GM20000 (cell line): ENCODE results near the gene WFDC10A.
"Not testable (repeated sequence)": the region's sequence is repeated elsewhere in the genome, so short reads cannot be mapped to it uniquely, and the experiment has no call there.

Experiments used
- DNase-seq: peaks from one replicate; pipeline ENCODE4 v3.0.0; 2012; ENCODE audit warnings: low spot score
- TF ChIP-seq, protein P1 (sequence below): IDR thresholded peaks from 2 replicates; pipeline ENCODE4 v1.5.1; 2012; ENCODE audit warnings: mild to moderate bottlenecking, control low read depth; ENCODE audit errors: extremely low read depth, missing control alignments

The WFDC10A gene

GRCh38 chr20:45647441-45648050 is 18.0 kb downstream of the WFDC10A start:
- DNase-seq, result no peak
- TF ChIP-seq, protein P1, sequence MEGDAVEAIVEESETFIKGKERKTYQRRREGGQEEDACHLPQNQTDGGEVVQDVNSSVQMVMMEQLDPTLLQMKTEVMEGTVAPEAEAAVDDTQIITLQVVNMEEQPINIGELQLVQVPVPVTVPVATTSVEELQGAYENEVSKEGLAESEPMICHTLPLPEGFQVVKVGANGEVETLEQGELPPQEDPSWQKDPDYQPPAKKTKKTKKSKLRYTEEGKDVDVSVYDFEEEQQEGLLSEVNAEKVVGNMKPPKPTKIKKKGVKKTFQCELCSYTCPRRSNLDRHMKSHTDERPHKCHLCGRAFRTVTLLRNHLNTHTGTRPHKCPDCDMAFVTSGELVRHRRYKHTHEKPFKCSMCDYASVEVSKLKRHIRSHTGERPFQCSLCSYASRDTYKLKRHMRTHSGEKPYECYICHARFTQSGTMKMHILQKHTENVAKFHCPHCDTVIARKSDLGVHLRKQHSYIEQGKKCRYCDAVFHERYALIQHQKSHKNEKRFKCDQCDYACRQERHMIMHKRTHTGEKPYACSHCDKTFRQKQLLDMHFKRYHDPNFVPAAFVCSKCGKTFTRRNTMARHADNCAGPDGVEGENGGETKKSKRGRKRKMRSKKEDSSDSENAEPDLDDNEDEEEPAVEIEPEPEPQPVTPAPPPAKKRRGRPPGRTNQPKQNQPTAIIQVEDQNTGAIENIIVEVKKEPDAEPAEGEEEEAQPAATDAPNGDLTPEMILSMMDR, result no peak

GRCh38 chr20:45649312-45649863 is 19.8 kb downstream of the WFDC10A start:
- no peak for DNase-seq
- TF ChIP-seq, protein P1, result no peak

GRCh38 chr20:45651726-45652125 is 22.2 kb downstream of the WFDC10A start:
- DNase-seq, result not testable (repeated sequence)

GRCh38 chr20:45657038-45657437 is 27.5 kb downstream of the WFDC10A start:
- not testable (repeated sequence) for DNase-seq

GRCh38 chr20:45670139-45670538 is 40.6 kb downstream of the WFDC10A start, which contains the start of gene WFDC11:
WFDC11 (minus strand) TSS chr20:45670239; CDS start chr20:45650600, 19,639 bp downstream.
- TF ChIP-seq, protein P1, result no peak
- no peak for DNase-seq

- TF ChIP-seq, protein P1, result no peak
- no peak for DNase-seq
These were observed 43.2 kb downstream of the WFDC10A start for GRCh38 chr20:45672765-45673164.

DNA sequence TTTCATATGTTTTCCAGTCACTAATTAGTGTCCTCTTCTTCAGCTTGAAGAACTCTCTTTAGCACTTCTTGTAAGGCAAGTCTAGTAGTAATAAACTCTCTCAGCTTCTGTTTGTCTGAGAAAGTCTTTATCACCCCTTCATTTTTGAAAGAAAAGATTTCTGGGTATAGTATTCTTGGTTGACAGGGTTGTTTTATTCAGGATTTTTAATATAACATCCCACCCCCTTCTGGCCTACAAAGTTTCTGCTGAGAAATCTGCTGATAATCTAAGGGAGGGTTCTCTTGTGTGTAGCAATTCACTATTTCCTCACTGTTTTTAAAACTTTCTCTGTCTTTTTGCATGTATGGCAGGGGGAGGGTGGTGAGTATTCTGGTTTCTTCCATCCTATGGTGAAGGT is 50.1 kb downstream of the WFDC10A start:
- TF ChIP-seq, protein P1, result no peak
- DNase-seq, result no peak
